ENCODE data around the gene PODXL2.

Gene PODXL2

DNA sequence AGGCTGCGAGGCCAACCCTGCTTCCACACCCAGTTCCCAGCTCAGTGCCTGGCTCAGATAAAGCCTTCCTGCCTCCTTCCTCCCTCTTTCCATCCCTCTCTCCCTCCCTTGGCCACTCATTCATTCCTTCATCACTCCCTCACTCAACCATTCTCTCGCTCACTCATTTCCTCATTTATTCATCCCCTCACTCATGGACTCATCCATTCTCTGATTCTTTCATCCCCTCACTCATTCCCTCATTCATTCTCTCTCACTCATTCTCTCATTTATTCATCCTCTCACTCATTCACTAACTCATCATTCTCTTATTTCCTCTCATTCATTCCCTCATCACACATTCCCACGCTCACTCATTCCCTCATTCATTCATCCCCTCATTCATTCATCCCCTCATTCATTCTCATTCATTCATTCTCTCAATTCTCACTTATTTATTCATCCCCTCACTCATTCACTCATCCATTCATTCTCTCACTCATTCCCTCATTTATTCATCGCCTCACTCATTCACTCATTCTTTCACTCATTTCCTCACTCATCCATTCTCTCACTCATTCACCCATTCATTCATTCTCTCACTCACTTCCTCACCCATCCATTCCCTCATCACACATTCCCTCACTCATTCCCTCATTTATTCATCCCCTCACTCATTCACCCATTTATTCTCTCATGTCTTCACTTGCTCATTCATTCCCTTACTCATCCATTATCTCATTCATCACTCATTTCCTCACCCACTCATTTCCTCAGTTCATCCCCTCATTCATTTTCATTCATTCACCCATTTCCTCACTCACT, 56.9 kb downstream of the PODXL2 start:
- no peak for TF ChIP-seq POLR2A (IDR thresholded peaks at IDR 0.05; ENCODE audit: low read length)
- TF ChIP-seq GATA1 (IDR thresholded peaks at IDR 0.05; ENCODE audit: low read depth, low read length) = no peak
- peak in 1 of 2 experiments; percentile 45 for DNase-seq

DNA sequence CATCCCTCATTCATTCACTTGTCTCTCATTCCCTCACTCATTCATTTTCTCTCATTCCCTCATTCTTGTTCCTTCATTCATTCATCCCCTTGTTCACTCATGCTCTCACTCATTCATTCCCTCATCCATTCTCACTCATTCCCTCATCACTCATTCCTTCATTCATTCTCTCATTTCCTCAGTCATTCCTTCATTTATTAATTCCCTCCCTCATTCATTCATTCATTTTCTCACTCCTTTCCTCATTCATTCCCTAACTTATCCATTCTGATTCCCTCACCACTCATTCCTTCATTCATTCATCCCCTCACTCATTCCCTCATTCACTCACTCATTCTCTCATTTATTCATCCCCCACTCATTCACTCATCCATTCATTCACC, 57.5 kb downstream of the PODXL2 start:
- no peak for DNase-seq
- TF ChIP-seq POLR2A (IDR thresholded peaks at IDR 0.05; ENCODE audit: low read length) = no peak
- TF ChIP-seq GATA1 (IDR thresholded peaks at IDR 0.05; ENCODE audit: low read depth, low read length) = no peak

DNA sequence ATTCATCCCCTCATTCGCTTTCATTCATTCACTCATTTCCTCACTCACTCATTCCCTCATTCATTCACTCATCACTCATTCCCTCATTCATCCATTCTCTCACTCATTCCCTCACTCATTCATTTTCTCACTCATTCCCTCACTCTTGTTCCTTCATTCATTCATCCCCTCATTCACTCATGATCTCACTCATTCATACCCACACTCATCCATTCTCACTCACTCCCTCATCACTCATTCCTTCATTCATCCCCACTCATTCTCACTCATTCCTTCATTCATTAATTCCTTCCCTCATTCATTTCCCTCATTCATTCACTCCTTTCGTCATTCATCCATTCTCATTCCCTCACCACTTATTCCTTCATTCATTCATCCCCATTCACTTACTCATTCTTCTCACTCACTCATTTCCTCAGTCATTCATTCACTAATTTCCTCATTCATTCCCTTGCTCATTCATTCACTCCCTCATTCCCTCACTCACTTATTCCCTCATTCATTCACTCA, 58.3 kb downstream of the PODXL2 start:
- DNase-seq = no peak
- no peak for TF ChIP-seq GATA1 (IDR thresholded peaks at IDR 0.05; ENCODE audit: low read depth, low read length)
- TF ChIP-seq POLR2A (IDR thresholded peaks at IDR 0.05; ENCODE audit: low read length) = no peak

DNA sequence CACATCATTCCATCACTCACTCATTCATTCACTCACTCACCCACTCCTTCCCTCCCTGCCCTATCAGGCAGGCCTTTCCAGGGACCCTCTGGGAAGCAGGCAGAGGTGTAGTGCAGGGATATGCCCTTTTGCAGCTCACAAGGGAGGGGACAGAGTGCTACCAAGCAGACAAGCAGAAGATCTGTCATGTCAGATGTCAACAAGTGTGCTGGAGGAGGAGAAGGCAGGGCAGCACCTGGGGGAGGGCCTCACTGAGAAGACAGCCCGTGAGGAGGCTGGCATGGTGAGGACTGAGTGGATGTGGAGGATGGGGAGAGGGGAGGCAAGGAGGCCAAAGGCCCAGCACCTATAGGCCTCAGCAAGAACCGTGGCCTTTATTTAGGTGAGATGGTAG, 59.0 kb downstream of the PODXL2 start:
- no peak for DNase-seq
- TF ChIP-seq GATA1 (IDR thresholded peaks at IDR 0.05; ENCODE audit: low read depth, low read length) (no peak), POLR2A (IDR thresholded peaks at IDR 0.05; ENCODE audit: low read length) (no peak)

DNA sequence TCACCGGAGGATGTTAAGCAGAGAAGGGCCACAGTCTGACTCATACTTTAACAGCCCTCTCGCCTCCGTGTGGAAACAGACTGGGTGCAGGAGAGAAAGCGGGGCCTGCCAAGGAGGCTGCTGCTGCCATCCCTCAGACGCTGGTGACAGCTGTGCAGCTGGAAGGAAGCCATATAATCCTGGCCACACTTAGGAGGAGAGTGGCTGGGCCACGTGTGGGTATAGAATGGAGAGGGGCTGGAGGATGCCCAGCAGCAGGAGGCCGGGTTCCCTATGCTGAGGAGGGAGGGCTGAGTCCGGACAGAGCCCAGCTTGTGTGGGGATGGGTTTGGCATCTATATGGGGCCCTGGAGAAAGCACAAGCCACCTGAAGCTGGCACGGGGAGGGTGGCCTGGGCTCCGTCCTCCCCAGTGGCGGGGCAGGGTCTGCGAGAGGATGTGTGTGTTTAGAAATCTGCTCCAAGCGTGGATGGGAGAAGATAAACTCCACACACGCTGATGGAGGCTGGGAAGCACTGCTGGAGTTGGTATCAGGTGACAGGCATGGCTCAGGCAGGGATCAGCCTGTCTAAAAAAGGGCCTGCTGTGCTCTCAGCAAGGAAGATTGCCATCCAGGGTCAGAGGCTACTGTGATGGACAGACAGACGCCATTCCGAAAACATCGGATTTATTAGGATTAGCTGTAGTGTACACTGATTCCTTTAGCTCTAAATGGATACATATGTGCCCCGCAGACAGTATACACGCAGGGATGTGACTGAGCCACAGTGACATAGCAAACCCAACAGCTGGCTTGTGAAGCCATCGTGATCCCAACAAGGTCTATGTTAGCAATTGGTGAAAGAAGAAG, 59.7 kb downstream of the PODXL2 start:
- no peak for TF ChIP-seq GATA1 (IDR thresholded peaks at IDR 0.05; ENCODE audit: low read depth, low read length)
- no peak for TF ChIP-seq POLR2A (IDR thresholded peaks at IDR 0.05; ENCODE audit: low read length)
- DNase-seq = no peak

DNA sequence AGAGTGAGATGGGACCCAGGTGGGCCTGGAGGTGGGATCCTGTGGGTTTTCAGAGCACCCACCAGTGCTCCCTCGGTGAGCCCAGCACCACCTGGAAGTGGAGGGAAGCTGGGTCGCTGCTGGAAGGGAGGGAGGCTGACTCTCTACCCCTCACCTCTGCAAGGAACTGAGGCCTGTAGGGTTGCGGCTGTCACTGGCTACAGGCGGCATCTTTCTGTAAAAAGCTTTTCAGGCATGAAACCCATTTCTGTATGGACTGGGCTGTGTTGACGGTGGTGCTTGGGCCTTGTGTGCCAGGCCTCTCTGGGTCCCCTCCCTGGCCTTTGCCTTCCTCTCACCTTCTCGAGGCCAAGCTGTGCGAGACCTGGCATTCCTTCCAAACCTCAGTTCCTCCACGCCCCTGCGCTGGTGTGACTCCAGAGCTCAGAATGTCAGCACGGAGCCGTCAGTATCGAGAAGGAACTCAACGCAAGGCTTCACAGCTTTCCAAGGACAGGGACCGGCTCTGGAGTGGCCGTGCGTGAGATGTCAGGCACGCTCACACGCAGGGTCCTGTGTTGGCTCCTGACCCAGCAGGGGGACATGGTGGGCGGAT, 60.4 kb downstream of the PODXL2 start:
- DNase-seq = no peak
- TF ChIP-seq POLR2A (IDR thresholded peaks at IDR 0.05; ENCODE audit: low read length) (no peak), GATA1 (IDR thresholded peaks at IDR 0.05; ENCODE audit: low read depth, low read length) (no peak)

DNA sequence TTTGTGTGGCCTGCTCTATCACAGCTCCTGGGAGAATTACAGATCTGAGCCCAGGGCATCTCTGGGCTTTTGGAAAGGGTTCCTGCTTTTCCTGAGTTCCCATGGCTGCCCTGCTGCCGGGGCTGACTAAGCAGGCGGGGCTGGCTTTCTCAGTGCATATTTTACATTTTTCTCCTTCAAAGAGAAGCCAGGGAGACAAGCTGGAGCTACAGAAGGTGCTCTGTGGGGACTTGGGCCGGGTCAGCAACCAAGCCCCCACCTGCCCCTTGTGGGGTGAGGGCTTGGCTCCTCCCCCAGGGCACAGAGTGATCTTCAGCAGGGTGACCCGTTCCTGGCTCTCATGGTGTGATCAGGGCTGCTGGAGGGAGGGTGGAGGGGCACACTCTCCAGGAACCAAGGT, 61.1 kb downstream of the PODXL2 start:
- DNase-seq = no peak
- TF ChIP-seq POLR2A (IDR thresholded peaks at IDR 0.05; ENCODE audit: low read length) = no peak
- TF ChIP-seq GATA1 (IDR thresholded peaks at IDR 0.05; ENCODE audit: low read depth, low read length) = no peak

DNA sequence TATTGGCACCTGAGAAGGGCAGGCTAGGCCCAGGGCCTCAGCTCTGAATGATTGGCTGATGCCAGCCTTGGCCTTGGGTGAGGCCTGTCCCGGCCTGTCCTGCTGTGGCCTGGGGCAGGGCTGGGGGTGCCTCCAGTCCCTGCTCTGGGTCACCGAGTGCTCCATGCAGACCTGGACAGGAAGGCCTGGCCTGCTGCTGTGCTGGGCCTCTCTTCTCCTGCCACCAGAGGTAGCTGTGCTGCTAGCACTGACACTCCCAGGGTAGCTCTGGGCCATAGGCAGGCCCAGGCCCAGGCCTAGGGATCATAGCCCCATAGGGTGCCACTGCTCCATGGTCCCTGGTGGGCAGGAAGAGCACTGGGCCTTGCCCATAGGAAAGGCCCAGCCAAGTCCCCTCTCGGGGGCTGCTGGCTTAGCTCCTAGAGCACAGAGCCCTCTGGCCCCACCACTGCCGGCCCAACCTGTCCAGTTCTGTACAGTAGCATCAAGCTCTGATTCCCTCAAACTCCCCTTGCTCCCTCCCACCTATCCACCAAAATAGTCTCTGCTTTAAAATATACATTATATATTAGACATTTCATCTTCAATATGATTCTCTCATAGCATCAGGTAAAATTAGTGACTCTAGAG, 62.0 kb downstream of the PODXL2 start:
- TF ChIP-seq GATA1 (IDR thresholded peaks at IDR 0.05; ENCODE audit: low read depth, low read length) = no peak
- TF ChIP-seq POLR2A (IDR thresholded peaks at IDR 0.05; ENCODE audit: low read length) = no peak
- peak; percentile 47 for DNase-seq

DNA sequence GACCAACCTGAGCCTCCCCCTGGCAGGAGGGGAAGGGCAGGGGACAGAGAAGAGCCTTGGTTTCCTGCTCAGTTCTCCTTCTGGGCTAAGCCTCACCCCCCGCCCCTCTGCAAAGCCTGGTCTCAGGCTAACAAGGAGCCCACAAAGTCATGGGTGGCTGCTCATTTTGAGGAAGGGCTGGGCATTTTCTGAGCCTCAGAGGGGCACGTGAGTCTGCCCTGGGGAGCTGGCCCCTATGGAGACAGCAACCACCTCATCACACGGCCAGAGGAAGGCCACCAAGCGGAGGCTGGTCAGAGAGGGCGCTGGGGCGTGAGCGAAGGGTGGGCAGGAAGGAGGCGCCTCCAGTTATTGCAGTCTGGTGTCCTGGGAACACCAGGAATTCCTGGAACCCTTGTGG, 62.5 kb downstream of the PODXL2 start:
- no peak for DNase-seq
- TF ChIP-seq GATA1 (IDR thresholded peaks at IDR 0.05; ENCODE audit: low read depth, low read length) (no peak), POLR2A (IDR thresholded peaks at IDR 0.05; ENCODE audit: low read length) (no peak)

DNA sequence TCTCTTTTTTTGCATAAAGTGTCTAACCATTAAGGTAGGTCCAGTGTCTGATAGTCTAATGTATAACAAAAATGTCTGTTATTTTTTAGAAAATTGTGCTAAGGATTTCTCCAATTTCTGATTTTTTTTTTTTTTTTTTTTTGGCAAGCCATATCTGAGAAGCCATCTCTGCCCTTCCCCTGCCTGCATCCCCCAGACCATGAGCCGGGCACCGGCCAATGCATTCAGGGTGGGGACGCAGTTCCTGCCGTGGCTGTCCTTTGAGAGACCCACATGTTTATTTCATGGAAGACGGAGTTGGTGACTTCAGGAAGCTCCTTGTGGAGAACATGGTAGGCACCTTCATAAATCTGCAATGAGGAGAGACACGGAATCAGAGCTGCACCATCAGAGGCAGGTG, 63.0 kb downstream of the PODXL2 start:
- no peak for DNase-seq
- TF ChIP-seq GATA1 (IDR thresholded peaks at IDR 0.05; ENCODE audit: low read depth, low read length) = no peak
- TF ChIP-seq POLR2A (IDR thresholded peaks at IDR 0.05; ENCODE audit: low read length) = no peak

DNA sequence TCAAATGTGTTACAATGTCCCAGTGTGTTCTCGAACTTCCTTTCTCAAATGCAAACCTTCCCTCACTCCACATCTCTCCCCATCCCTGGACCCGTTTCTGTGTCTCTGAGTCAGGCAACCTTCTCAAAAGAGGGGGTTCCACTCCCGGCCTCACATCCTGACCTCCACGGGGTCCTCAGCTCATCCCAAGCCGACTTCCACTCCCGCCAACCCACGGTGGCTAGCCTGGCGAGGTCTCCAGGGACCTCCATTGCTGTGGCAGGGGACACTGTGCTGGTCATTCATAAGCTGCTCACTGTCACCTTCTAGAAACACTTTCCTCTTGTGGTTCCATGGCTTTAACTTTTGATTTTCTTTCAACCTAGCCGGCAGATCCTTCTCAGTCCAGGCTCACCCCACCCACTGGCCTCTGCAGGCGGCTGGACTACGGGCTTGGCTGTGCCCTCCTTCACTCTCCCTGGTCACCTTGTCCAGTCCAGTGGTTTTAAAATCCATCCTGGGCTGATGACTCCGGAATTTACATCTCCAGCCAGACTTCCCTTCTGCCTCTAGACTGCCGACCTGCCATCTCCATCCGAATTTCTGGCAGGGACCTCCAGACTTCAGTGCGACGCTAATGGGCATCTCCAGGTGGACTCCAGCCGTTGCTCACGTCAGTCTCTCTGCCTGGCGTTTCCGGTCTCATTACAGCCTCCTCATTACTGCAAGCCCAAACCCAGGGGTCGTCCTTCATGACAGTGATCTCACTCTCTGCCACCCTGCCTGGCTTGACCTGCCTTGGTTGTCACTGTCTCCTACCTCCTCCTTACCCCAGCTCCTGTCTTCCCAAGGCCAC, 63.7 kb downstream of the PODXL2 start:
- no peak for DNase-seq
- TF ChIP-seq POLR2A (IDR thresholded peaks at IDR 0.05; ENCODE audit: low read length) (no peak), GATA1 (IDR thresholded peaks at IDR 0.05; ENCODE audit: low read depth, low read length) (no peak)

DNA sequence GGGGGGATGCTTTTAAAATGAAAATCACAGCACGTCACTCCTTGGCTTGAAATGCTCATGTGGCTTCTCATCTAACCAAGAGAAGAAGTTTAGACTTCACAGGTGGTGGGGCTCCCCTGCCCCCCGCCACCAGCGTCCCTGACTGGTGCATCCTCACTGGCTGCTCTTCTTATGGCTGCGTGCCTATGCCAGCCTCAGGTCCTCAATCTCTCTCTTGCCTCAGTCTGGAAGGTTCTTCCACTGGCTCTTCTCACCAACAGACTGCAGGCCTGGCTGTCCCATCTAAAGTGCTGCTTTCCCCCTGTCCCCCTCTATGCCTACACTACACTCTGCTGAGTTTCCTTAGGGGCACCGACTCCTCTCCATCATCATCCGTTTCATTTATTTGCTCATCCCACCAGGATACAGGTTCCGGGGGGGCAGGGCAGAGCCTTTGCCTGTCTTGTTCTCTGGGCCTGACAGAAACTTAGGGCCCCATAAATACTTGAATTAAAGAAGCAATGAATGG, 64.4 kb downstream of the PODXL2 start:
- TF ChIP-seq GATA1 (IDR thresholded peaks at IDR 0.05; ENCODE audit: low read depth, low read length) (no peak), POLR2A (IDR thresholded peaks at IDR 0.05; ENCODE audit: low read length) (no peak)
- no peak for DNase-seq
